Gastrocnemius medialis (tissue), 4 donors: ENCODE measurements around the gene COL23A1.

Experiments used
- POLR2A ChIP-seq, 2 donors: fragments of 450-650 bp; IDR thresholded peaks; one replicate each; pipeline ENCODE4 v1.6.1; 2017; ENCODE audit warnings: antibody characterized with exemption in 2 of 2, mild to moderate bottlenecking in 2 of 2, moderate library complexity in 2 of 2
- TF ChIP-seq, protein P1 (sequence below), 5 experiments: fragments of 450-650 bp in 3 of 5; fragments of 200-600 bp in 2 of 5; sonication (generic) in 2 of 5; IDR thresholded peaks in 4 of 5; conservative IDR thresholded peaks in 1 of 5; 1 replicate in 4 of 5; 2 replicates in 1 of 5; pipeline ENCODE4 v1.5.1; 2016 to 2019; ENCODE audit warnings: antibody characterized with exemption in 5 of 5, mild to moderate bottlenecking in 3 of 5, moderate library complexity in 3 of 5

- TF ChIP-seq, protein P1, sequence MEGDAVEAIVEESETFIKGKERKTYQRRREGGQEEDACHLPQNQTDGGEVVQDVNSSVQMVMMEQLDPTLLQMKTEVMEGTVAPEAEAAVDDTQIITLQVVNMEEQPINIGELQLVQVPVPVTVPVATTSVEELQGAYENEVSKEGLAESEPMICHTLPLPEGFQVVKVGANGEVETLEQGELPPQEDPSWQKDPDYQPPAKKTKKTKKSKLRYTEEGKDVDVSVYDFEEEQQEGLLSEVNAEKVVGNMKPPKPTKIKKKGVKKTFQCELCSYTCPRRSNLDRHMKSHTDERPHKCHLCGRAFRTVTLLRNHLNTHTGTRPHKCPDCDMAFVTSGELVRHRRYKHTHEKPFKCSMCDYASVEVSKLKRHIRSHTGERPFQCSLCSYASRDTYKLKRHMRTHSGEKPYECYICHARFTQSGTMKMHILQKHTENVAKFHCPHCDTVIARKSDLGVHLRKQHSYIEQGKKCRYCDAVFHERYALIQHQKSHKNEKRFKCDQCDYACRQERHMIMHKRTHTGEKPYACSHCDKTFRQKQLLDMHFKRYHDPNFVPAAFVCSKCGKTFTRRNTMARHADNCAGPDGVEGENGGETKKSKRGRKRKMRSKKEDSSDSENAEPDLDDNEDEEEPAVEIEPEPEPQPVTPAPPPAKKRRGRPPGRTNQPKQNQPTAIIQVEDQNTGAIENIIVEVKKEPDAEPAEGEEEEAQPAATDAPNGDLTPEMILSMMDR (IDR thresholded peaks at IDR 0.05 in 4 of 5, conservative IDR thresholded peaks at IDR 0.05 in 1 of 5), result no peak
- TF ChIP-seq POLR2A (IDR thresholded peaks at IDR 0.05), result no peak
These were observed 171.0 kb downstream of the COL23A1 start for GRCh38 chr5:178419196-178419595.
